IMR-90 (cell line): Measurements from ENCODE around the gene AGAP1. TPM values are rescaled to one million over a fixed set of nuclear protein-coding genes. Genes with fewer than 3 reads are reported as not detected.

Experiments
- ATAC-seq: fragments of 200-7000 bp; cut with Tn5 transposase; 2 replicates; pipeline ENCODE4 v1.9.1; 2020; ENCODE audit warnings: low read depth, mild to moderate bottlenecking, moderate library complexity
- BruUV-seq: library from RNA; stranded (reverse); fragments of 400-500 nt; replicated peaks from 2 replicates; lab custom pipeline; 2021; lab: Mats Ljungman, UMichigan
- CTCF ChIA-PET: fragments of 300-600 bp; formaldehyde crosslinking; extraction: SDS; loops from one replicate; lab custom pipeline; 2021; ENCODE audit warnings: antibody characterized with exemption; lab: Yijun Ruan, JAX
- POLR2A ChIA-PET: fragments of 300-600 bp; sonication (Branson Sonifier 250); formaldehyde crosslinking; loops from one replicate; lab custom pipeline; 2022; ENCODE audit warnings: antibody characterized with exemption; ENCODE audit not compliant: unreplicated experiment; lab: Charles Lee
- DNase-seq: peaks from one replicate; pipeline ENCODE4 v3.0.0; 2013
- H2AFZ ChIP-seq: replicated peaks from 2 replicates; pipeline ENCODE3; 2013; ENCODE audit warnings: low read length, mild to moderate bottlenecking; ENCODE audit not compliant: poor library complexity
- H2AK5ac ChIP-seq: 2 replicates; pipeline ENCODE4 v1.6.1; 2013; ENCODE audit warnings: low read depth, low read length, inconsistent platforms
- H2AK9ac ChIP-seq: replicated peaks from 2 replicates; pipeline ENCODE3; 2013; ENCODE audit warnings: mild to moderate bottlenecking, low read depth, low read length, moderate library complexity; ENCODE audit not compliant: poor library complexity
- H2BK120ac ChIP-seq: 2 replicates; pipeline ENCODE4 v1.6.1; 2013; ENCODE audit warnings: low read depth, low read length, inconsistent platforms
- H2BK15ac ChIP-seq: 3 replicates; pipeline ENCODE4 v1.6.1; 2013; ENCODE audit warnings: low read depth, low read length, inconsistent platforms
- H2BK20ac ChIP-seq: 2 replicates; pipeline ENCODE4 v1.6.1; 2013; ENCODE audit warnings: low read depth, mild to moderate bottlenecking, inconsistent platforms, low read length, moderate library complexity
- H2BK5ac ChIP-seq: 2 replicates; pipeline ENCODE4 v1.6.1; 2013; ENCODE audit warnings: mild to moderate bottlenecking, low read depth, low read length, inconsistent platforms; ENCODE audit not compliant: poor library complexity, severe bottlenecking
- H3K14ac ChIP-seq: replicated peaks from 2 replicates; pipeline ENCODE4 v1.6.1; 2013; ENCODE audit warnings: low read depth, low read length, inconsistent platforms
- H3K18ac ChIP-seq: 2 replicates; pipeline ENCODE4 v1.6.1; 2013; ENCODE audit warnings: low read depth, low read length, control low read depth
- H3K23ac ChIP-seq: 2 replicates; pipeline ENCODE4 v1.6.1; 2013; ENCODE audit warnings: low read depth, low read length, inconsistent platforms
- H3K27ac ChIP-seq: 2 replicates; pipeline ENCODE4 v1.5.1; 2013; ENCODE audit warnings: mild to moderate bottlenecking, control low read depth, low read length; ENCODE audit not compliant: insufficient read depth
- H3K27me3 ChIP-seq: 2 replicates; pipeline ENCODE4 v1.6.1; 2013; ENCODE audit warnings: low read length; ENCODE audit not compliant: control insufficient read depth, insufficient read depth
- H3K36me3 ChIP-seq: 2 replicates; pipeline ENCODE4 v1.6.1; 2013; ENCODE audit warnings: low read length, mixed read lengths; ENCODE audit not compliant: control insufficient read depth, insufficient read depth
- H3K4ac ChIP-seq: 2 replicates; pipeline ENCODE4 v1.6.1; 2013; ENCODE audit warnings: low read depth, low read length, inconsistent platforms
- H3K4me1 ChIP-seq: 2 replicates; pipeline ENCODE4 v1.6.1; 2013; ENCODE audit warnings: low read length, mixed read lengths; ENCODE audit not compliant: control insufficient read depth, insufficient read depth
- H3K4me2 ChIP-seq: 2 replicates; pipeline ENCODE4 v1.6.1; 2013; ENCODE audit warnings: low read depth, mild to moderate bottlenecking, control low read depth, low read length, moderate library complexity
- H3K4me3 ChIP-seq: 2 replicates; pipeline ENCODE4 v1.5.1; 2013; ENCODE audit warnings: low read depth, mild to moderate bottlenecking, control low read depth, low read length, moderate library complexity; ENCODE audit not compliant: insufficient read depth
- H3K56ac ChIP-seq: 2 replicates; pipeline ENCODE4 v1.6.1; 2013; ENCODE audit warnings: low read length, inconsistent platforms; ENCODE audit not compliant: insufficient read depth; ENCODE audit errors: extremely low read depth
- H3K79me1 ChIP-seq, 2 experiments: 2 replicates each; pipeline ENCODE4 v1.6.1; 2013; ENCODE audit warnings: low read length in 2 of 2, inconsistent platforms in 1 of 2, low read depth in 1 of 2
- H3K9ac ChIP-seq: 2 replicates; pipeline ENCODE4 v1.6.1; 2013; ENCODE audit warnings: low read depth, low read length, control low read depth
- H3K9me1 ChIP-seq: 2 replicates; pipeline ENCODE4 v1.6.1; 2013; ENCODE audit warnings: low read length, inconsistent platforms; ENCODE audit not compliant: insufficient read depth
- H3K9me3 ChIP-seq: 2 replicates; pipeline ENCODE4 v1.6.1; 2013; ENCODE audit warnings: low read length; ENCODE audit not compliant: control insufficient read depth, insufficient read depth
- H4K20me1 ChIP-seq: 2 replicates; pipeline ENCODE4 v1.6.1; 2013; ENCODE audit warnings: low read length, inconsistent platforms; ENCODE audit not compliant: insufficient read depth
- H4K5ac ChIP-seq: 2 replicates; pipeline ENCODE4 v1.6.1; 2013; ENCODE audit warnings: mild to moderate bottlenecking, low read depth, low read length, control low read depth
- H4K8ac ChIP-seq, 2 experiments: 2 replicates each; pipeline ENCODE4 v1.6.1; 2013; ENCODE audit warnings: low read depth in 2 of 2, low read length in 2 of 2, control low read depth in 1 of 2, inconsistent platforms in 1 of 2
- H4K91ac ChIP-seq: 2 replicates; pipeline ENCODE4 v1.6.1; 2013; ENCODE audit warnings: low read depth, low read length, inconsistent platforms; ENCODE audit not compliant: insufficient read depth
- NFE2L2 ChIP-seq: fragments of 150-350 bp; IDR thresholded peaks from 2 replicates; pipeline ENCODE4 v1.6.1; 2016; ENCODE audit warnings: low read depth, mild to moderate bottlenecking, low read length
- RAD21 ChIP-seq: IDR thresholded peaks from 2 replicates; pipeline ENCODE4 v1.6.1; 2012; ENCODE audit warnings: low read length, improper control_type of control experiment
- SMC3 ChIP-seq: fragments of 150-350 bp; IDR thresholded peaks from 2 replicates; pipeline ENCODE4 v1.6.1; 2016; ENCODE audit warnings: low read depth, mild to moderate bottlenecking, antibody characterized with exemption, low read length, moderate library complexity
- WGBS, 2 experiments: methylation state at CpG; one replicate each; pipeline versions ENCODE4 v1.1.5 to v1.1.7; 2013; ENCODE audit warnings: missing lambda C conversion rate in 2 of 2; ENCODE audit not compliant: insufficient read length in 1 of 2; ENCODE audit errors: extremely low coverage in 2 of 2; 5-methylcytosine and 5-hydroxymethylcytosine counted together
- dilution Hi-C: fragments of 300-500 bp; cut with HindIII; formaldehyde crosslinking; loops from one replicate; pipeline ENCODE4 v1.14.3; 2018; ENCODE audit warnings: low sequenced_read_pairs; ENCODE audit not compliant: unreplicated experiment
- in situ Hi-C: fragments of 300-500 bp; cut with MboI; formaldehyde crosslinking; loops from 3 replicates; pipeline ENCODE4 v1.14.3; 2019; ENCODE audit warnings: low sequenced_read_pairs, inconsistent platforms, mixed read lengths
- intact Hi-C: fragments of 100-400 bp; cut with micrococcal nuclease; formaldehyde crosslinking; loops from 2 replicates; pipeline ENCODE4 v1.10.0; 2022
- polyA plus RNA-seq, 3 experiments: library from polyadenylated mRNA; depleted of rRNA; stranded (reverse); fragments of >200 nt; gene quantifications; 2 replicates each; pipeline ENCODE4 v1.2.3, GENCODE V29; 2012; ENCODE audit warnings: low replicate concordance in 1 of 3
- total RNA-seq: library from RNA; depleted of rRNA; stranded (reverse); fragments of >200 nt; gene quantifications from 2 replicates; pipeline ENCODE4 v1.2.3, GENCODE V29; 2012
- TF ChIP-seq, protein P1 (sequence below): fragments of 150-350 bp; IDR thresholded peaks from 2 replicates; pipeline ENCODE4 v1.6.1; 2017; ENCODE audit warnings: mild to moderate bottlenecking, antibody characterized with exemption, low read length, low read depth

AGAP1 gene
- total and polyA plus RNA-seq, 2 of the 4 experiments (the other 2 are of a cell fraction), result 15.1 to 16.4 TPM

DNA sequence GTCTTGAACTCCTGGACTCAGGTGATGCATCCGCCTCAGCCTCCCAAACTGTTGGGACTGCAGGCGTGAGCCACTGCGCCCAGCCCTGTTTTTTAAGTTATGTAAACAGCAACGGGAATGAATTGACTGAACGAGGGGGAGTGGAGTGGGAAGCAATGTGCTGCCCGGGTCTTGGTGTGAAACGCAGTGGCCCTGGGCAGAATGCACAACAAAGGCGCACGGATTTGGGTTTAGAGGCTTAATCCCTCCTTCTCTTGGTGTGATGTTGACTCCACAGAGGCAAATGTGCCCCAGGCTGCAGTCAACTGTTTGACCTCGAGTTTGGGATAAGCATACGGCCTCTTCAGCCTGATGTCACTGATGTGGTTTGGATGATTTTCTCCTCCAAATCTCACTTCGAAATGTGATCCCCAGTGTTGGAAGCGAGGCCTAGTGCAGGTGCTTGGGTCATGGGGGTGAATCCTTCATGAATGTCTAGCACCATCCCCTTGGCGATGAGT lies 97.4 kb downstream of the AGAP1 start:
- Histone ChIP-seq H4K20me1 (peaks cover 24% of the 10 kb centered on the region), H3K27ac (no peak overlapping the region), H3K9me3 (no peaks in the 10 kb centered on the region), H2AK5ac (no peak overlapping the region), H3K14ac (no peak overlapping the region), H4K91ac (no peak overlapping the region), H3K23ac (no peak overlapping the region), H4K5ac (no peak overlapping the region), H3K4me2 (no peak overlapping the region), H3K4me3 (no peak overlapping the region), H2AFZ (no peak overlapping the region), H3K27me3 (no peaks in the 10 kb centered on the region), H2AK9ac (no peak overlapping the region), H3K9ac (no peak overlapping the region), H2BK15ac (no peak overlapping the region), H3K9me1 (no peaks in the 10 kb centered on the region; the same call in none of the 2 replicates), H3K56ac (no peak overlapping the region), H3K36me3 (no peaks in the 10 kb centered on the region), H3K79me1 (peaks cover 10 to 23% of the 10 kb centered on the region in 2 experiments), H2BK5ac (no peak overlapping the region), H3K4me1 (peaks cover 2% of the 10 kb centered on the region; the same call in 1 of the 2 replicates), H2BK20ac (no peak overlapping the region), H3K4ac (no peak overlapping the region), H2BK120ac (no peak overlapping the region), H3K18ac (no peak overlapping the region), H4K8ac (no peak overlapping the region)
- intact Hi-C loops (loop anchor here (10.0 kb wide), 2 partner anchors 156 to 326 kb away; no protein-coding TSS in a partner anchor), in situ Hi-C loops (loop anchor here (25.0 kb wide), 1 partner anchor 1054 kb away; no protein-coding TSS in a partner anchor), dilution Hi-C loops (no loop called here)
- DNase-seq (no peak), ATAC-seq (no peak)
- POLR2A ChIA-PET, result no interaction called here
- BruUV-seq, result no TSS peak
- CTCF ChIA-PET, result no interaction called here
- no peak for TF ChIP-seq RAD21
- TF ChIP-seq SMC3, result no peak
- TF ChIP-seq, protein P1, sequence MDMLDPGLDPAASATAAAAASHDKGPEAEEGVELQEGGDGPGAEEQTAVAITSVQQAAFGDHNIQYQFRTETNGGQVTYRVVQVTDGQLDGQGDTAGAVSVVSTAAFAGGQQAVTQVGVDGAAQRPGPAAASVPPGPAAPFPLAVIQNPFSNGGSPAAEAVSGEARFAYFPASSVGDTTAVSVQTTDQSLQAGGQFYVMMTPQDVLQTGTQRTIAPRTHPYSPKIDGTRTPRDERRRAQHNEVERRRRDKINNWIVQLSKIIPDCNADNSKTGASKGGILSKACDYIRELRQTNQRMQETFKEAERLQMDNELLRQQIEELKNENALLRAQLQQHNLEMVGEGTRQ, result no peak
- TF ChIP-seq NFE2L2, result no peak
- 87% methylated on average over 8 of the region's 14 CpGs; no CpG with 5 or more reads in 1 of the 2 experiments for WGBS, 2 experiments
